HCT116 (cell line): ENCODE results near the gene C12orf57. TPM values are rescaled to one million over a fixed set of nuclear protein-coding genes. Genes with fewer than 3 reads are reported as not detected.

Experiments
- ATAC-seq: fragments of 200-7000 bp; cut with Tn5 transposase; 2 replicates; pipeline ENCODE4 v1.9.1; 2020; ENCODE audit warnings: mild to moderate bottlenecking, moderate library complexity
- BruUV-seq: library from RNA; stranded (reverse); fragments of 400-500 nt; replicated peaks from 2 replicates; lab custom pipeline; 2021; lab: Mats Ljungman, UMichigan
- CTCF ChIA-PET: fragments of 300-600 bp; sonication (Branson Sonifier 250); formaldehyde crosslinking; loops from one replicate; lab custom pipeline; 2021; ENCODE audit warnings: antibody characterized with exemption; lab: Charles Lee
- POLR2A ChIA-PET: fragments of 300-600, 350-600 bp; sonication (Branson Sonifier 250); formaldehyde crosslinking; loops from one replicate; lab custom pipeline; 2021; ENCODE audit warnings: antibody characterized with exemption; lab: Charles Lee
- RAD21 ChIA-PET, 2 experiments: fragments of 300-600 bp; sonication (Branson Sonifier 250); formaldehyde crosslinking; loops; one replicate each; lab custom pipeline; 2023; ENCODE audit warnings: low total read pairs in 2 of 2; ENCODE audit not compliant: uncharacterized antibody in 2 of 2, unreplicated experiment in 2 of 2, low non-redundant PET in 1 of 2; lab: Charles Lee
- DNase-seq: peaks from one replicate; pipeline ENCODE4 v3.0.0-alpha.2; 2010; ENCODE audit warnings: low read depth, low spot score
- H2AFZ ChIP-seq: fragments of 200-600 bp; shearing (Covaris generic), sonication (generic); 2 replicates; pipeline ENCODE4 v1.6.1; 2017; ENCODE audit warnings: low read depth, mixed run types, mixed read lengths, antibody characterized with exemption, low read length; ENCODE audit not compliant: poor library complexity, severe bottlenecking
- H3K27ac ChIP-seq: 2 replicates; pipeline ENCODE4 v1.5.1; 2012; ENCODE audit warnings: low read depth, low read length
- H3K27me3 ChIP-seq: fragments of 200-600 bp; sonication (generic); 2 replicates; pipeline ENCODE4 v1.6.1; 2016; ENCODE audit warnings: mixed run types, low read length, mixed read lengths; ENCODE audit not compliant: insufficient read depth
- H3K36me3 ChIP-seq, 2 experiments: fragments of 200-500 bp in 1 of 2; fragments of 200-600 bp in 1 of 2; sonication (Bioruptor generic) in 1 of 2; sonication (generic) in 1 of 2; 2 replicates each; pipeline versions ENCODE4 v1.5.1 to v1.6.1; 2014 to 2016; ENCODE audit warnings: low read length in 2 of 2, inconsistent platforms in 1 of 2, mixed read lengths in 1 of 2, mixed run types in 1 of 2; ENCODE audit not compliant: insufficient read depth in 2 of 2, control insufficient read depth in 1 of 2
- H3K4me1 ChIP-seq, 2 experiments: fragments of 200-600 bp in 1 of 2; sonication (generic) in 1 of 2; 2 replicates each; pipeline versions ENCODE4 v1.5.1 to v1.6.1; 2012 to 2017; ENCODE audit warnings: low read length in 2 of 2, inconsistent platforms in 1 of 2, mild to moderate bottlenecking in 1 of 2, mixed read lengths in 1 of 2, mixed run types in 1 of 2, moderate library complexity in 1 of 2; ENCODE audit not compliant: insufficient read depth in 2 of 2, control insufficient read depth in 1 of 2
- H3K4me2 ChIP-seq: fragments of 200-600 bp; sonication (generic); 2 replicates; pipeline ENCODE4 v1.6.1; 2017; ENCODE audit warnings: mixed run types, low read length, mixed read lengths
- H3K4me3 ChIP-seq, 2 experiments: fragments of 200-600 bp in 1 of 2; sonication (generic) in 1 of 2; replicated peaks in 1 of 2; 2 replicates each; pipeline ENCODE4 v1.5.1; 2011 to 2016; ENCODE audit warnings: low read length in 2 of 2, control low read depth in 1 of 2, low read depth in 1 of 2, mild to moderate bottlenecking in 1 of 2, mixed read lengths in 1 of 2, mixed run types in 1 of 2
- H3K79me2 ChIP-seq: fragments of 200-600 bp; sonication (generic); 2 replicates; pipeline ENCODE4 v1.6.1; 2017; ENCODE audit warnings: mild to moderate bottlenecking, mixed run types, low read length, moderate library complexity, mixed read lengths; ENCODE audit not compliant: insufficient read depth
- H3K9ac ChIP-seq: fragments of 200-600 bp; sonication (generic); 2 replicates; pipeline ENCODE4 v1.6.1; 2016; ENCODE audit warnings: low read length, mixed read lengths
- H3K9me2 ChIP-seq: fragments of 200-600 bp; sonication (generic), shearing (Covaris generic); 2 replicates; pipeline ENCODE4 v1.6.1; 2017; ENCODE audit warnings: mixed run types, mild to moderate bottlenecking, moderate library complexity; ENCODE audit not compliant: insufficient read depth
- H3K9me3 ChIP-seq, 2 experiments: fragments of 200-500 bp in 1 of 2; fragments of 200-600 bp in 1 of 2; sonication (Bioruptor generic) in 1 of 2; sonication (generic) in 1 of 2; 2 replicates each; pipeline ENCODE4 v1.6.1; 2014 to 2017; ENCODE audit warnings: low read length in 2 of 2, mixed read lengths in 2 of 2, inconsistent platforms in 1 of 2, low read depth in 1 of 2, mild to moderate bottlenecking in 1 of 2, mixed run types in 1 of 2, moderate library complexity in 1 of 2; ENCODE audit not compliant: control insufficient read depth in 1 of 2, insufficient read depth in 1 of 2
- H4K20me1 ChIP-seq: fragments of 200-600 bp; sonication (generic), shearing (Covaris generic); 2 replicates; pipeline ENCODE4 v1.6.1; 2017; ENCODE audit warnings: mixed run types, mild to moderate bottlenecking, moderate library complexity; ENCODE audit not compliant: insufficient read depth
- CBX3 ChIP-seq: IDR thresholded peaks from 2 replicates; pipeline ENCODE4 v1.6.1; 2012; ENCODE audit warnings: low read depth
- CEBPB ChIP-seq: IDR thresholded peaks from 2 replicates; pipeline ENCODE4 v1.6.1; 2012; ENCODE audit warnings: low read depth
- EGR1 ChIP-seq: IDR thresholded peaks from 2 replicates; pipeline ENCODE4 v1.6.1; 2012; ENCODE audit warnings: low read depth
- ELF1 ChIP-seq: IDR thresholded peaks from 2 replicates; pipeline ENCODE4 v1.6.1; 2012; ENCODE audit warnings: low read depth, borderline replicate concordance
- EZH2 ChIP-seq: fragments of 200-600 bp; sonication (generic); IDR thresholded peaks from 2 replicates; pipeline ENCODE4 v1.6.1; 2017; ENCODE audit warnings: antibody characterized with exemption, mixed run types
- EZH2phosphoT487 ChIP-seq: fragments of 200-600 bp; IDR thresholded peaks from 2 replicates; pipeline ENCODE4 v1.6.1; 2018; ENCODE audit warnings: antibody characterized with exemption, borderline replicate concordance
- FOSL1 ChIP-seq: IDR thresholded peaks from 2 replicates; pipeline ENCODE4 v1.6.1; 2012; ENCODE audit warnings: low read depth
- JUND ChIP-seq: IDR thresholded peaks from 2 replicates; pipeline ENCODE4 v1.6.1; 2012
- RAD21 ChIP-seq: IDR thresholded peaks from 2 replicates; pipeline ENCODE4 v1.6.1; 2012; ENCODE audit warnings: low read depth, mild to moderate bottlenecking
- SIN3A ChIP-seq: IDR thresholded peaks from 2 replicates; pipeline ENCODE4 v1.6.1; 2012; ENCODE audit warnings: low read depth
- SP1 ChIP-seq: IDR thresholded peaks from 2 replicates; pipeline ENCODE4 v1.6.1; 2012; ENCODE audit warnings: low read depth
- SRF ChIP-seq: IDR thresholded peaks from 2 replicates; pipeline ENCODE4 v1.6.1; 2012; ENCODE audit warnings: low read depth
- YY1 ChIP-seq: IDR thresholded peaks from 2 replicates; pipeline ENCODE4 v1.6.1; 2011; ENCODE audit warnings: low read length, low read depth, moderate library complexity, mild to moderate bottlenecking; ENCODE audit not compliant: insufficient replicate concordance; ENCODE audit errors: extremely low read depth
- ZNF274 ChIP-seq: fragments of 200-500 bp; sonication (Bioruptor generic); IDR thresholded peaks from 2 replicates; pipeline ENCODE4 v1.6.1; 2014; ENCODE audit warnings: mild to moderate bottlenecking, low read depth, low read length, inconsistent platforms
- intact Hi-C: fragments of 100-400 bp; cut with micrococcal nuclease; formaldehyde crosslinking; loops from 2 replicates; pipeline ENCODE4 v1.10.0; 2022
- total RNA-seq: library from RNA; stranded (reverse); gene quantifications from one replicate; pipeline ENCODE4 v1.2.1, GENCODE V29; 2021; ENCODE audit not compliant: unreplicated experiment
- TF ChIP-seq, protein P1 (sequence below): IDR thresholded peaks from 2 replicates; pipeline ENCODE4 v1.6.1; 2012
- TF ChIP-seq, protein P2 (sequence below): IDR thresholded peaks from 2 replicates; pipeline ENCODE4 v1.6.1; 2011; ENCODE audit warnings: mild to moderate bottlenecking, low read length, moderate library complexity; ENCODE audit not compliant: insufficient replicate concordance; ENCODE audit errors: extremely low read depth
- TF ChIP-seq, protein P3 (sequence below): IDR thresholded peaks from 2 replicates; pipeline ENCODE4 v1.6.1; 2012; ENCODE audit warnings: low read depth
- TF ChIP-seq, protein P4 (sequence below): IDR thresholded peaks from 2 replicates; pipeline ENCODE4 v1.6.1; 2012
- TF ChIP-seq, protein P5 (sequence below), 3 experiments: fragments of 200-600 bp in 1 of 3; sonication (generic) in 1 of 3; IDR thresholded peaks in 2 of 3; conservative IDR thresholded peaks in 1 of 3; 2 replicates each; pipeline ENCODE4 v1.5.1; 2012 to 2017; ENCODE audit warnings: low read depth in 2 of 3, low read length in 2 of 3, antibody characterized with exemption in 1 of 3, borderline replicate concordance in 1 of 3, control low read depth in 1 of 3, mild to moderate bottlenecking in 1 of 3, mixed read lengths in 1 of 3, mixed run types in 1 of 3, moderate library complexity in 1 of 3; ENCODE audit not compliant: insufficient read depth in 1 of 3

Gene C12orf57
- total RNA-seq, 1 experiment from 2014 or later: 202 TPM

DNA sequence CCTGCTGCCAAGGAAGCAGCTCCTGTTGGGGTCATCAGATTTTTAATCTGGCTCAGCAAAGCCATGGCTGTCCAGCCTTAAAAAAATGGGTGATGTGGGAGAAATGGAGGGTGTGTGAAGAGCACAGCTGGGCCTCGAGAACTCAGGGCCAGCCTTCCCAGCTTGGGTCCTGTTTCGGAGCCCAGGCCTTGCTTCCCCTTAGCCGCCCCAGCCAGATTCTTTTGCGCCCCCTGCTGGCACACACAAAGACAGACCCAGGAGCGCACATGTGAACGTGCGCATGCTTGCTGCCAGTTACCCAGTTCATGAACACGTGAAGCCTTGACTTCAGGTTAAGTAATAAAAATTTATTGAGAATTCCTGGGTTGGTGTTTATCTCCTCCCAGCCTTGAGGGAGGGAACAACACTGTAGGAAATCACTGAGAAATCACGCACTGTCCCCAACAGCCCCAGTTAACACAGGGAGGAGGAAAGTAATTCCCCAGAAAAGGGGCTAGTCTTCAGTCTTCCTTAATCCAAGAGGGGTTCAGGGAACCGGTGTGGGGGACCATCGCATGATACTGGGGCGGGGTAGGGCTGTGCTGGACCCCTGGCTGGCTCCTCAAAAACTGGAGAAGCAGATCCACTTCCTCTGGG, 21.3 kb downstream of the C12orf57 start:
- DNase-seq (peak; percentile 79), ATAC-seq (peak; percentile 31)
- CTCF ChIA-PET: interaction anchor here (0.6 to 6.0 kb wide), 10 partner anchors 13 to 143 kb away, joined by 3 to 101 read pairs (median 3); partner anchors contain the start of genes C12orf57, PTPN6, RNU7-1 and SPSB2
- H3K27ac ChIP-seq: peak overlapping the region; percentile 97
- RAD21 ChIA-PET: interaction anchor here in 1 of 2 experiments (0.6 to 0.8 kb wide), 2 partner anchors 19 to 21 kb away, joined by 3 to 4 read pairs; partner anchors contain the start of gene C12orf57
- peaks cover 70% of the 10 kb centered on the region for H3K79me2 ChIP-seq
- H3K9ac ChIP-seq: peak overlapping the region; percentile 100
- H3K36me3 ChIP-seq: peaks cover 21 to 39% of the 10 kb centered on the region in 2 experiments; a peak in 2 of 4 replicates
- H3K27me3 ChIP-seq: no peaks in the 10 kb centered on the region
- POLR2A ChIA-PET: interaction anchor here (0.9 to 9.9 kb wide), 6 partner anchors 18 to 144 kb away, joined by 3 to 269 read pairs (median 10); partner anchors contain the start of genes C12orf57, C1RL, LPCAT3 and RNU7-1
- BruUV-seq: no TSS peak
- no peak overlapping the region for H2AFZ ChIP-seq
- intact Hi-C loops: loop anchor here (1.0 to 2.0 kb wide), 2 partner anchors 40 to 92 kb away; partner anchors contain the start of gene SPSB2
- H3K9me3 ChIP-seq: no peaks in the 10 kb centered on the region
- peaks cover 39 to 79% of the 10 kb centered on the region in 2 experiments for H3K4me1 ChIP-seq
- peak overlapping the region; percentile 96 to 99 for H3K4me3 ChIP-seq
- peak overlapping the region; percentile 87 for H3K4me2 ChIP-seq
- no peaks in the 10 kb centered on the region for H3K9me2 ChIP-seq
- H4K20me1 ChIP-seq: peaks cover 8% of the 10 kb centered on the region; the same call in 1 of the 2 replicates
- TF ChIP-seq, protein P1, sequence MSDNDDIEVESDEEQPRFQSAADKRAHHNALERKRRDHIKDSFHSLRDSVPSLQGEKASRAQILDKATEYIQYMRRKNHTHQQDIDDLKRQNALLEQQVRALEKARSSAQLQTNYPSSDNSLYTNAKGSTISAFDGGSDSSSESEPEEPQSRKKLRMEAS: no peak
- TF ChIP-seq CEBPB: no peak
- no peak for TF ChIP-seq ELF1
- TF ChIP-seq, protein P2, sequence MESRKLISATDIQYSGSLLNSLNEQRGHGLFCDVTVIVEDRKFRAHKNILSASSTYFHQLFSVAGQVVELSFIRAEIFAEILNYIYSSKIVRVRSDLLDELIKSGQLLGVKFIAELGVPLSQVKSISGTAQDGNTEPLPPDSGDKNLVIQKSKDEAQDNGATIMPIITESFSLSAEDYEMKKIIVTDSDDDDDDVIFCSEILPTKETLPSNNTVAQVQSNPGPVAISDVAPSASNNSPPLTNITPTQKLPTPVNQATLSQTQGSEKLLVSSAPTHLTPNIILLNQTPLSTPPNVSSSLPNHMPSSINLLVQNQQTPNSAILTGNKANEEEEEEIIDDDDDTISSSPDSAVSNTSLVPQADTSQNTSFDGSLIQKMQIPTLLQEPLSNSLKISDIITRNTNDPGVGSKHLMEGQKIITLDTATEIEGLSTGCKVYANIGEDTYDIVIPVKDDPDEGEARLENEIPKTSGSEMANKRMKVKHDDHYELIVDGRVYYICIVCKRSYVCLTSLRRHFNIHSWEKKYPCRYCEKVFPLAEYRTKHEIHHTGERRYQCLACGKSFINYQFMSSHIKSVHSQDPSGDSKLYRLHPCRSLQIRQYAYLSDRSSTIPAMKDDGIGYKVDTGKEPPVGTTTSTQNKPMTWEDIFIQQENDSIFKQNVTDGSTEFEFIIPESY: peak; percentile 64
- no peak for TF ChIP-seq EZH2phosphoT487
- TF ChIP-seq SP1: no peak
- no peak for TF ChIP-seq EZH2
- peak; percentile 45 for TF ChIP-seq YY1
- TF ChIP-seq, protein P3, sequence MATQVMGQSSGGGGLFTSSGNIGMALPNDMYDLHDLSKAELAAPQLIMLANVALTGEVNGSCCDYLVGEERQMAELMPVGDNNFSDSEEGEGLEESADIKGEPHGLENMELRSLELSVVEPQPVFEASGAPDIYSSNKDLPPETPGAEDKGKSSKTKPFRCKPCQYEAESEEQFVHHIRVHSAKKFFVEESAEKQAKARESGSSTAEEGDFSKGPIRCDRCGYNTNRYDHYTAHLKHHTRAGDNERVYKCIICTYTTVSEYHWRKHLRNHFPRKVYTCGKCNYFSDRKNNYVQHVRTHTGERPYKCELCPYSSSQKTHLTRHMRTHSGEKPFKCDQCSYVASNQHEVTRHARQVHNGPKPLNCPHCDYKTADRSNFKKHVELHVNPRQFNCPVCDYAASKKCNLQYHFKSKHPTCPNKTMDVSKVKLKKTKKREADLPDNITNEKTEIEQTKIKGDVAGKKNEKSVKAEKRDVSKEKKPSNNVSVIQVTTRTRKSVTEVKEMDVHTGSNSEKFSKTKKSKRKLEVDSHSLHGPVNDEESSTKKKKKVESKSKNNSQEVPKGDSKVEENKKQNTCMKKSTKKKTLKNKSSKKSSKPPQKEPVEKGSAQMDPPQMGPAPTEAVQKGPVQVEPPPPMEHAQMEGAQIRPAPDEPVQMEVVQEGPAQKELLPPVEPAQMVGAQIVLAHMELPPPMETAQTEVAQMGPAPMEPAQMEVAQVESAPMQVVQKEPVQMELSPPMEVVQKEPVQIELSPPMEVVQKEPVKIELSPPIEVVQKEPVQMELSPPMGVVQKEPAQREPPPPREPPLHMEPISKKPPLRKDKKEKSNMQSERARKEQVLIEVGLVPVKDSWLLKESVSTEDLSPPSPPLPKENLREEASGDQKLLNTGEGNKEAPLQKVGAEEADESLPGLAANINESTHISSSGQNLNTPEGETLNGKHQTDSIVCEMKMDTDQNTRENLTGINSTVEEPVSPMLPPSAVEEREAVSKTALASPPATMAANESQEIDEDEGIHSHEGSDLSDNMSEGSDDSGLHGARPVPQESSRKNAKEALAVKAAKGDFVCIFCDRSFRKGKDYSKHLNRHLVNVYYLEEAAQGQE: no peak
- no peak for TF ChIP-seq SIN3A
- no peak for TF ChIP-seq RAD21
- TF ChIP-seq, protein P4, sequence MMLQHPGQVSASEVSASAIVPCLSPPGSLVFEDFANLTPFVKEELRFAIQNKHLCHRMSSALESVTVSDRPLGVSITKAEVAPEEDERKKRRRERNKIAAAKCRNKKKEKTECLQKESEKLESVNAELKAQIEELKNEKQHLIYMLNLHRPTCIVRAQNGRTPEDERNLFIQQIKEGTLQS: no peak
- no peak for TF ChIP-seq CBX3
- TF ChIP-seq, protein P5, sequence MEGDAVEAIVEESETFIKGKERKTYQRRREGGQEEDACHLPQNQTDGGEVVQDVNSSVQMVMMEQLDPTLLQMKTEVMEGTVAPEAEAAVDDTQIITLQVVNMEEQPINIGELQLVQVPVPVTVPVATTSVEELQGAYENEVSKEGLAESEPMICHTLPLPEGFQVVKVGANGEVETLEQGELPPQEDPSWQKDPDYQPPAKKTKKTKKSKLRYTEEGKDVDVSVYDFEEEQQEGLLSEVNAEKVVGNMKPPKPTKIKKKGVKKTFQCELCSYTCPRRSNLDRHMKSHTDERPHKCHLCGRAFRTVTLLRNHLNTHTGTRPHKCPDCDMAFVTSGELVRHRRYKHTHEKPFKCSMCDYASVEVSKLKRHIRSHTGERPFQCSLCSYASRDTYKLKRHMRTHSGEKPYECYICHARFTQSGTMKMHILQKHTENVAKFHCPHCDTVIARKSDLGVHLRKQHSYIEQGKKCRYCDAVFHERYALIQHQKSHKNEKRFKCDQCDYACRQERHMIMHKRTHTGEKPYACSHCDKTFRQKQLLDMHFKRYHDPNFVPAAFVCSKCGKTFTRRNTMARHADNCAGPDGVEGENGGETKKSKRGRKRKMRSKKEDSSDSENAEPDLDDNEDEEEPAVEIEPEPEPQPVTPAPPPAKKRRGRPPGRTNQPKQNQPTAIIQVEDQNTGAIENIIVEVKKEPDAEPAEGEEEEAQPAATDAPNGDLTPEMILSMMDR (IDR thresholded peaks at IDR 0.05 in 2 of 3, conservative IDR thresholded peaks at IDR 0.05 in 1 of 3; ENCODE audit: borderline replicate concordance in 1 of 3, insufficient read depth in 1 of 3, low read depth in 2 of 3, low read length in 2 of 3): peak in 2 of 3 experiments; percentile 92 to 96; a peak in 4 of 6 replicates
- no peak for TF ChIP-seq ZNF274
- no peak for TF ChIP-seq JUND
- TF ChIP-seq SRF: no peak
- no peak for TF ChIP-seq FOSL1
- no peak for TF ChIP-seq EGR1
